DND-41 (cell line): Measurements from ENCODE around the gene CTNNA3.

Experiments
- CTCF ChIP-seq: IDR thresholded peaks from 2 replicates; pipeline ENCODE4 v1.5.1; 2012; ENCODE audit warnings: borderline replicate concordance, low read length, moderate library complexity, mild to moderate bottlenecking; ENCODE audit not compliant: poor library complexity, severe bottlenecking; ENCODE audit errors: extremely low read depth
- EZH2 ChIP-seq: IDR thresholded peaks from 3 replicates; pipeline ENCODE4 v1.6.1; 2012; ENCODE audit warnings: borderline replicate concordance, low read depth, mild to moderate bottlenecking, moderate library complexity, low read length, inconsistent platforms; ENCODE audit not compliant: severe bottlenecking

GRCh38 chr10:66006411-66006810 is 1689.6 kb downstream of the CTNNA3 start:
- TF ChIP-seq CTCF (no peak), EZH2 (no peak)
